HG02759 (cell line): ENCODE data around the gene DPEP2NB.

Experiments
- ATAC-seq: cut with Tn5 transposase; IDR thresholded peaks from one replicate; pipeline ENCODE4 v1.9.1; 2021; ENCODE audit warnings: mild to moderate bottlenecking, moderate library complexity; ENCODE audit not compliant: unreplicated experiment

DPEP2NB gene

GRCh38 chr16:67964477-67965131 lies 51.1 kb downstream of the DPEP2NB start:
- ATAC-seq: no peak

- no peak for ATAC-seq
Observed at GRCh38 chr16:67963662-67964321, 51.9 kb downstream of the DPEP2NB start.
